ENCODE data around the gene SERTM1.
A peak's percentile ranks its signal among the peaks of the same experiment; 100 is the strongest.

Gene SERTM1

DNA sequence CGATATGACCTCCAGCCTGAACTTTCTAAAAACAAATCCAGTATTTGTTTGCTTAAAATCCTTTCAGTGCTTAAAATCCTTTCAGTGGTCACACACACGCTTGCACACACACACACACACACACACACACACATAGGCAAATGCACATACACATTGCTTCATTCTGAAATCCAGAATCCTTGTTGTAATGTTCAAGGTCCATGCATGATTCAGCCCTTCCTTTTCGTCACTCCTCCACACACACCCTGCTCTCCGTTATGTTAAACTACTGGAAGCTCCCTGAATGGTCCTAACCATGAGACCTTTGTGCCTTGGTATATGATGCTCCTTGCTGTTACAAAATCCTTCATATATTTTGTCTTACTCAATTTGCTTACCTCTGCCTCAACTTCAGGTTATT is 44.9 kb downstream of the SERTM1 start:
- no CpG with 5 or more reads among the region's 4 CpGs for WGBS (ENCODE audit: extremely low coverage, insufficient coverage, low lambda C conversion rate)
- no peak overlapping the region for H2BK15ac ChIP-seq (replicated peaks; ENCODE audit: low read depth)
- no peak overlapping the region for H3K23ac ChIP-seq (ENCODE audit: low read length)
- H2BK120ac ChIP-seq (ENCODE audit: low read depth, low read length) = no peak overlapping the region
- no peaks in the 10 kb centered on the region for H3K79me1 ChIP-seq (ENCODE audit: low read length)
- H3K4me2 ChIP-seq (ENCODE audit: low read length) = no peak overlapping the region
- no peak overlapping the region for H3K18ac ChIP-seq (ENCODE audit: low read length)
- H3K56ac ChIP-seq (ENCODE audit: low read length) = no peak overlapping the region
- H3K79me2 ChIP-seq (ENCODE audit: control insufficient read depth, insufficient read depth, low read length) = no peaks in the 10 kb centered on the region
- no peak overlapping the region for H3K4me3 ChIP-seq (ENCODE audit: low read length)
- no peak overlapping the region for H2AK5ac ChIP-seq (ENCODE audit: low read length)
- no peak overlapping the region for H2BK5ac ChIP-seq (ENCODE audit: low read length)
- H4K8ac ChIP-seq (ENCODE audit: low read depth, low read length) = no peak overlapping the region
- no peak overlapping the region for H3K9ac ChIP-seq (ENCODE audit: low read length)
- no peaks in the 10 kb centered on the region for H3K36me3 ChIP-seq (ENCODE audit: control insufficient read depth, insufficient read depth, low read length)
- H3K4me1 ChIP-seq (ENCODE audit: control insufficient read depth, low read depth, low read length) = peaks cover 4% of the 10 kb centered on the region
- no peak overlapping the region for H3K27ac ChIP-seq (ENCODE audit: low read depth, low read length)
- H4K5ac ChIP-seq (ENCODE audit: low read length) = no peak overlapping the region
- H3K27me3 ChIP-seq (ENCODE audit: insufficient read depth, low read length, poor library complexity) = no peaks in the 10 kb centered on the region
- H3K4ac ChIP-seq (ENCODE audit: low read depth, low read length) = no peak overlapping the region
- no peak for DNase-seq

DNA sequence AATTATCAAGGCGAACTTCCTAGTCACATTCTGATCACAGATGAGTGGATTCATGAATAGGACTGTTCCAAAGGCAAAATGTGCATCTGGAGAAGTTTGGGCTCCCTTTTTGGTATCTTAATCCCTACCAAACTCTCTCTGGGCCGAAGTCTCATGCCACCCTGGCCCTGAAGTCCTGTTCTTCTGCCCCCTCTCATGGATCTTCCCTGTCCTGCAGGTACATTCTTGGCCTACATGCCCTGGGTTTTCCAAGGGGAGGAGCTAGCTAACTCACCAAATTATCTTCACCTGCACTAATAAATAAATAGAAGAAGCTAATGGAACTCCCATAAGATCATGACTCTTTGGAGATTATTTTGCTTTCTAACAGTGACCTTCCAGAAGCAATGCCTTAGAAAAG is 50.3 kb downstream of the SERTM1 start:
- H3K56ac ChIP-seq (ENCODE audit: low read length) = no peak overlapping the region
- DNase-seq = peak; percentile 37
- no peak overlapping the region for H3K23ac ChIP-seq (ENCODE audit: low read length)

DNA sequence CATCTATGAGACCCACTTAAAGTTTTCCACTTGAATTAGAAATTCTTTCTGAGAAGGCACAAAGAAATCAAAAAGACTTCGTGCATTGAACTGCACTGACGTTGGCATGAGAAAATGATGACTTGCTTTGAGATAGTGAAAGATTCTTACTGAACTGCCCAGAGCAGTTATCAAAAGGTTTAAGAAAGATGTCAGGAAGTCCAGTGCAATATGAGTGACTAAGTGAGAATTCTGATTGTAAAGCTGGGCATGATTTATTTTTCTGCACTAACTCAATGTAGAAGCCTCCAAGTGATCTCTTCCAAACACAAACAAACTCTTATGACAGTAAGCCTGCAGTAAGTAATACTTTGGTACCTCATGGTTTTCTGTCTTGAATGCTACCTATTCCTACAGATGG is 52.1 kb downstream of the SERTM1 start:
- Histone ChIP-seq H3K56ac (ENCODE audit: low read length) (no peak overlapping the region), H4K5ac (ENCODE audit: low read length) (no peak overlapping the region), H3K4me3 (ENCODE audit: low read length) (no peak overlapping the region), H3K79me2 (ENCODE audit: control insufficient read depth, insufficient read depth, low read length) (no peaks in the 10 kb centered on the region), H4K8ac (ENCODE audit: low read depth, low read length) (no peak overlapping the region), H3K36me3 (ENCODE audit: control insufficient read depth, insufficient read depth, low read length) (no peaks in the 10 kb centered on the region), H3K18ac (ENCODE audit: low read length) (no peak overlapping the region), H3K79me1 (ENCODE audit: low read length) (no peaks in the 10 kb centered on the region), H2BK5ac (ENCODE audit: low read length) (no peak overlapping the region), H3K27ac (ENCODE audit: low read depth, low read length) (no peak overlapping the region), H2AK5ac (ENCODE audit: low read length) (no peak overlapping the region), H3K27me3 (ENCODE audit: insufficient read depth, low read length, poor library complexity) (no peaks in the 10 kb centered on the region), H3K4ac (ENCODE audit: low read depth, low read length) (no peak overlapping the region), H3K4me2 (ENCODE audit: low read length) (no peak overlapping the region), H2BK120ac (ENCODE audit: low read depth, low read length) (no peak overlapping the region), H2BK15ac (replicated peaks; ENCODE audit: low read depth) (no peak overlapping the region), H3K9ac (ENCODE audit: low read length) (no peak overlapping the region), H3K4me1 (ENCODE audit: control insufficient read depth, low read depth, low read length) (no peaks in the 10 kb centered on the region), H3K23ac (ENCODE audit: low read length) (no peak overlapping the region)
- DNase-seq = no peak
- WGBS (ENCODE audit: extremely low coverage, insufficient coverage, low lambda C conversion rate) = no CpG with 5 or more reads among the region's 2 CpGs

More for the DNA sequence above, 50.3 kb downstream of the SERTM1 start:
- no peaks in the 10 kb centered on the region for H3K79me1 ChIP-seq (ENCODE audit: low read length)
- no peaks in the 10 kb centered on the region for H3K4me1 ChIP-seq (ENCODE audit: control insufficient read depth, low read depth, low read length)
- H3K4me3 ChIP-seq (ENCODE audit: low read length) = no peak overlapping the region
- H3K27me3 ChIP-seq (ENCODE audit: insufficient read depth, low read length, poor library complexity) = no peaks in the 10 kb centered on the region
- no peak overlapping the region for H3K27ac ChIP-seq (ENCODE audit: low read depth, low read length)
- H3K9ac ChIP-seq (ENCODE audit: low read length) = no peak overlapping the region
- no peak overlapping the region for H2BK15ac ChIP-seq (replicated peaks; ENCODE audit: low read depth)
- no peak overlapping the region for H2BK5ac ChIP-seq (ENCODE audit: low read length)
- no peaks in the 10 kb centered on the region for H3K36me3 ChIP-seq (ENCODE audit: control insufficient read depth, insufficient read depth, low read length)
- no peaks in the 10 kb centered on the region for H3K79me2 ChIP-seq (ENCODE audit: control insufficient read depth, insufficient read depth, low read length)
- H4K5ac ChIP-seq (ENCODE audit: low read length) = no peak overlapping the region
- no CpG with 5 or more reads among the region's 2 CpGs for WGBS (ENCODE audit: extremely low coverage, insufficient coverage, low lambda C conversion rate)
- H2AK5ac ChIP-seq (ENCODE audit: low read length) = no peak overlapping the region
- no peak overlapping the region for H3K4ac ChIP-seq (ENCODE audit: low read depth, low read length)
- H4K8ac ChIP-seq (ENCODE audit: low read depth, low read length) = no peak overlapping the region
- no peak overlapping the region for H3K4me2 ChIP-seq (ENCODE audit: low read length)
- no peak overlapping the region for H3K18ac ChIP-seq (ENCODE audit: low read length)
- no peak overlapping the region for H2BK120ac ChIP-seq (ENCODE audit: low read depth, low read length)

DNA sequence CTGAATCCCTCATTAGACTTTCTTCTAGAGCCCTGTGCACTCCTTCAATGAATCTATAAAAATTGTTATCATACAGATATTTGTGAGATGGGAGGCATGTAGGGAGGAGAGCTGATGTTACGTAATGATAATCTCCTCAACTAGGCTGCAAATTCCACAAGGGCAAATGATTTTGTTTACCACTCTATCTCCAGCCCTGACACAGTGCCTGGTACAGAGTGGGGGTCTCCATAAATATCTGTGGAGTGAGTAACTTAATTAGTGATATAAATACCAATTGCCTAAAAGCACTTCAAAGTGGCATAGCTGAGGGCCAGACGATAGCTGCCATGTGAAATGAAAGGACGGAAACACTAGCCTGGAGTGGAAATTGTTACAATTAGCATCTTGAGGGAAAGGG is 54.2 kb downstream of the SERTM1 start:
- no peak overlapping the region for H2BK120ac ChIP-seq (ENCODE audit: low read depth, low read length)
- H3K36me3 ChIP-seq (ENCODE audit: control insufficient read depth, insufficient read depth, low read length) = no peaks in the 10 kb centered on the region
- no peaks in the 10 kb centered on the region for H3K27me3 ChIP-seq (ENCODE audit: insufficient read depth, low read length, poor library complexity)
- no peak overlapping the region for H3K4me3 ChIP-seq (ENCODE audit: low read length)
- no peak overlapping the region for H3K9ac ChIP-seq (ENCODE audit: low read length)
- no peak overlapping the region for H3K4me2 ChIP-seq (ENCODE audit: low read length)
- H2BK5ac ChIP-seq (ENCODE audit: low read length) = no peak overlapping the region
- H3K27ac ChIP-seq (ENCODE audit: low read depth, low read length) = no peak overlapping the region
- H2AK5ac ChIP-seq (ENCODE audit: low read length) = no peak overlapping the region
- H4K5ac ChIP-seq (ENCODE audit: low read length) = no peak overlapping the region
- no peak overlapping the region for H3K23ac ChIP-seq (ENCODE audit: low read length)
- no CpG with 5 or more reads among the region's 3 CpGs for WGBS (ENCODE audit: extremely low coverage, insufficient coverage, low lambda C conversion rate)
- no peaks in the 10 kb centered on the region for H3K79me2 ChIP-seq (ENCODE audit: control insufficient read depth, insufficient read depth, low read length)
- H2BK15ac ChIP-seq (replicated peaks; ENCODE audit: low read depth) = no peak overlapping the region
- DNase-seq = no peak
- H3K56ac ChIP-seq (ENCODE audit: low read length) = no peak overlapping the region
- H3K18ac ChIP-seq (ENCODE audit: low read length) = no peak overlapping the region
- H3K4ac ChIP-seq (ENCODE audit: low read depth, low read length) = no peak overlapping the region
- no peaks in the 10 kb centered on the region for H3K79me1 ChIP-seq (ENCODE audit: low read length)
- no peak overlapping the region for H4K8ac ChIP-seq (ENCODE audit: low read depth, low read length)
- no peaks in the 10 kb centered on the region for H3K4me1 ChIP-seq (ENCODE audit: control insufficient read depth, low read depth, low read length)

DNA sequence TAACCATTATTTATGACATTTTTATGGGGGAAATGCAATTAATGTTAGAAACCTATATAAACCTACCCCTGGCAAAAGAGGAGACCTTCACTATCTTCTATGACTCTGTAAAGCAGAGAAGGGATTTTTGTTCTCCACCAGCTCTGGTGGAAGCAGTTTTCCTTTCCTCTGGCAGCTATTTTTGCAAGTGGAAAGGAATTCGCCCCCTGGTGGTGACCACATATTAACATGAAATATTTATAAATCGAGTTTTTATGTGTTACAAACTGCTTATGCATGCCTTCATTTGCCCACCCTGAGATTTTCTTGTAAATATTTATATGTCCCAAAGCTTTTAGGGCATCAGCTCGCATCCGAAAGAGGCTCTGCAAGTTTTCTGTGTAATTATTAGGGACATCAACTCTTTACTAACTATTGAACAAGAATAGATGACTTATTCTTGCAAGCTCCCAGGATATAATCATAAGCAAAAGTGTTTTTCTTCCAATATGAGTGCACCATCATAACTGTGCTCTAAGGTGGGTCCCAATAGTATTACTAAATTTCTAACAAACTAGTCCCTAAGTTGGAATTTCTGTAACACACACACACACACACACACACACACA is 62.4 kb downstream of the SERTM1 start:
- H2AK5ac ChIP-seq (ENCODE audit: low read length) = no peak overlapping the region
- H3K79me2 ChIP-seq (ENCODE audit: control insufficient read depth, insufficient read depth, low read length) = no peaks in the 10 kb centered on the region
- H4K5ac ChIP-seq (ENCODE audit: low read length) = no peak overlapping the region
- no peak overlapping the region for H3K23ac ChIP-seq (ENCODE audit: low read length)
- no peak overlapping the region for H2BK120ac ChIP-seq (ENCODE audit: low read depth, low read length)
- H3K27ac ChIP-seq (ENCODE audit: low read depth, low read length) = no peak overlapping the region
- H3K79me1 ChIP-seq (ENCODE audit: low read length) = no peaks in the 10 kb centered on the region
- WGBS (ENCODE audit: extremely low coverage, insufficient coverage, low lambda C conversion rate) = no CpG with 5 or more reads among the region's 4 CpGs
- DNase-seq = peak; percentile 56
- H3K4me1 ChIP-seq (ENCODE audit: control insufficient read depth, low read depth, low read length) = no peaks in the 10 kb centered on the region
- H3K18ac ChIP-seq (ENCODE audit: low read length) = no peak overlapping the region
- no peak overlapping the region for H3K9ac ChIP-seq (ENCODE audit: low read length)
- H3K56ac ChIP-seq (ENCODE audit: low read length) = no peak overlapping the region
- H2BK5ac ChIP-seq (ENCODE audit: low read length) = no peak overlapping the region
- no peaks in the 10 kb centered on the region for H3K27me3 ChIP-seq (ENCODE audit: insufficient read depth, low read length, poor library complexity)
- no peak overlapping the region for H3K4me3 ChIP-seq (ENCODE audit: low read length)
- H2BK15ac ChIP-seq (replicated peaks; ENCODE audit: low read depth) = no peak overlapping the region
- no peak overlapping the region for H3K4ac ChIP-seq (ENCODE audit: low read depth, low read length)
- H3K4me2 ChIP-seq (ENCODE audit: low read length) = no peak overlapping the region
- H4K8ac ChIP-seq (ENCODE audit: low read depth, low read length) = no peak overlapping the region
- no peaks in the 10 kb centered on the region for H3K36me3 ChIP-seq (ENCODE audit: control insufficient read depth, insufficient read depth, low read length)

DNA sequence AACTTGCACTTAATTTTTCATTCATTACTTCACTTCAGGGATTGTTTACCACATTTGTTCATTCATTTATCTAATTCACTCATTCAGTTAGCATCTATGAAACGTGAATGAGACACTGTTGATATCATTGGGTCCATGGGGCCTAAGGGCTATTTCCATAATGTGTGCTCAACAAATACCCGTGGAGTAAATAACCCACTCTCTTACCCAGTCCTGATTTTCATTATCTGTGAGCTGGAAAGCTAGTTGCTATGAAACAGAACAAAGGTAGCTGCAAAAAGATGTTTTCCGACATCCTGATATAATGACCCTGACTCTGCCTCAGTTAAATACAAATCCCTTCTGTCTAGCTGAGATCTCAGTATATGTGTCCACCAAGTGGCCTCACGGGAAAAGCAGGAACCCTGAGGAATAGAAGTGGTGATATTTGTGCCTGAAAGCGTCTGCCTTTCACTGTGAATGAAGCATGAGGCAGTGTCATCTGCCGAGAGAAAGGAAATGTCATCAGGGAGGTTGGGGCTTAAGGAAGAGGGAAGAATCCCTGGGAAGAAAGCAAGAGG is 63.8 kb downstream of the SERTM1 start:
- H3K36me3 ChIP-seq (ENCODE audit: control insufficient read depth, insufficient read depth, low read length) = no peaks in the 10 kb centered on the region
- no peaks in the 10 kb centered on the region for H3K27me3 ChIP-seq (ENCODE audit: insufficient read depth, low read length, poor library complexity)
- H3K79me1 ChIP-seq (ENCODE audit: low read length) = no peaks in the 10 kb centered on the region
- H3K18ac ChIP-seq (ENCODE audit: low read length) = no peak overlapping the region
- H3K79me2 ChIP-seq (ENCODE audit: control insufficient read depth, insufficient read depth, low read length) = no peaks in the 10 kb centered on the region
- no CpG with 5 or more reads among the region's 6 CpGs for WGBS (ENCODE audit: extremely low coverage, insufficient coverage, low lambda C conversion rate)
- H3K4me1 ChIP-seq (ENCODE audit: control insufficient read depth, low read depth, low read length) = no peaks in the 10 kb centered on the region
- H4K8ac ChIP-seq (ENCODE audit: low read depth, low read length) = no peak overlapping the region
- no peak overlapping the region for H2BK15ac ChIP-seq (replicated peaks; ENCODE audit: low read depth)
- H3K4me2 ChIP-seq (ENCODE audit: low read length) = no peak overlapping the region
- H3K4ac ChIP-seq (ENCODE audit: low read depth, low read length) = no peak overlapping the region
- H2AK5ac ChIP-seq (ENCODE audit: low read length) = no peak overlapping the region
- no peak overlapping the region for H3K23ac ChIP-seq (ENCODE audit: low read length)
- no peak overlapping the region for H2BK5ac ChIP-seq (ENCODE audit: low read length)
- H2BK120ac ChIP-seq (ENCODE audit: low read depth, low read length) = no peak overlapping the region
- no peak overlapping the region for H3K27ac ChIP-seq (ENCODE audit: low read depth, low read length)
- H3K56ac ChIP-seq (ENCODE audit: low read length) = no peak overlapping the region
- no peak overlapping the region for H3K9ac ChIP-seq (ENCODE audit: low read length)
- H4K5ac ChIP-seq (ENCODE audit: low read length) = no peak overlapping the region
- DNase-seq = no peak
- H3K4me3 ChIP-seq (ENCODE audit: low read length) = no peak overlapping the region
